PC-3 (cell line): ENCODE results near the gene MAST4. TPM values are rescaled to one million over a fixed set of nuclear protein-coding genes. Genes with fewer than 3 reads are reported as not detected.

Experiments
- ATAC-seq: fragments of 200-7000 bp; cut with Tn5 transposase; 2 replicates; pipeline ENCODE4 v1.9.1; 2020; ENCODE audit warnings: mild to moderate bottlenecking, moderate library complexity
- BruUV-seq: library from RNA; stranded (reverse); fragments of 400-500 nt; replicated peaks from 2 replicates; lab custom pipeline; 2021; lab: Mats Ljungman, UMichigan
- CTCF ChIA-PET: fragments of 300-600 bp; sonication (Branson Sonifier 250); formaldehyde crosslinking; loops from one replicate; lab custom pipeline; 2022; ENCODE audit warnings: antibody characterized with exemption; lab: Charles Lee
- POLR2A ChIA-PET: fragments of 300-600 bp; sonication (Branson Sonifier 250); formaldehyde crosslinking; loops from one replicate; lab custom pipeline; 2022; ENCODE audit warnings: antibody characterized with exemption; ENCODE audit not compliant: unreplicated experiment; lab: Charles Lee
- DNase-seq: peaks from one replicate; pipeline ENCODE4 v3.0.0-alpha.2; 2015
- H2AFZ ChIP-seq: fragments of 300-600 bp; sonication (generic); 2 replicates; pipeline ENCODE4 v1.6.0; 2016; ENCODE audit warnings: antibody characterized with exemption, low read length
- H3F3A ChIP-seq: fragments of 300-600 bp; sonication (generic); one replicate; pipeline ENCODE4 v1.6.0; 2017; ENCODE audit warnings: antibody characterized with exemption, low read length, control low read depth, mild to moderate bottlenecking; ENCODE audit not compliant: unreplicated experiment
- H3K27ac ChIP-seq: fragments of 300-600 bp; sonication (generic); 2 replicates; pipeline ENCODE4 v1.5.1; 2016; ENCODE audit warnings: mild to moderate bottlenecking, low read length
- H3K27me3 ChIP-seq: fragments of 300-600 bp; sonication (generic); 2 replicates; pipeline ENCODE4 v1.6.1; 2016; ENCODE audit warnings: low read length, mixed read lengths
- H3K36me3 ChIP-seq: fragments of 300-600 bp; sonication (generic); 2 replicates; pipeline ENCODE4 v1.6.1; 2016; ENCODE audit warnings: low read depth, mixed run types, low read length, mixed read lengths
- H3K4me1 ChIP-seq: fragments of 300-600 bp; sonication (generic); 2 replicates; pipeline ENCODE4 v1.5.1; 2016; ENCODE audit warnings: low read length; ENCODE audit not compliant: insufficient read depth
- H3K4me2 ChIP-seq: fragments of 300-600 bp; sonication (generic); 2 replicates; pipeline ENCODE4 v1.6.0; 2016; ENCODE audit warnings: low read length
- H3K4me3 ChIP-seq: fragments of 300-600 bp; sonication (generic); 2 replicates; pipeline ENCODE4 v1.5.1; 2016; ENCODE audit warnings: mild to moderate bottlenecking, low read length, mixed read lengths
- H3K79me2 ChIP-seq: fragments of 300-600 bp; sonication (generic); 2 replicates; pipeline ENCODE4 v1.6.1; 2017; ENCODE audit warnings: low read length, mixed read lengths
- H3K9ac ChIP-seq: fragments of 300-600 bp; sonication (generic); 2 replicates; pipeline ENCODE4 v1.6.0; 2016; ENCODE audit warnings: mild to moderate bottlenecking, low read length
- H3K9me2 ChIP-seq: fragments of 300-600 bp; sonication (generic); replicated peaks from 2 replicates; pipeline ENCODE4 v1.6.1; 2016; ENCODE audit warnings: mixed run types, low read length, mixed read lengths
- H3K9me3 ChIP-seq: fragments of 300-600 bp; sonication (generic); 2 replicates; pipeline ENCODE4 v1.6.1; 2016; ENCODE audit warnings: low read length, mixed read lengths
- H4K20me1 ChIP-seq: fragments of 300-600 bp; sonication (generic); 2 replicates; pipeline ENCODE4 v1.6.1; 2016; ENCODE audit warnings: low read length, mixed read lengths
- CTCF ChIP-seq: fragments of 300-600 bp; sonication (generic); conservative IDR thresholded peaks from 2 replicates; pipeline ENCODE4 v1.5.1; 2017; ENCODE audit warnings: antibody characterized with exemption, low read depth, mild to moderate bottlenecking, low read length
- EZH2 ChIP-seq: fragments of 300-600 bp; sonication (generic); IDR thresholded peaks from one replicate; pipeline ENCODE4 v1.6.1; 2017; ENCODE audit warnings: antibody characterized with exemption, mild to moderate bottlenecking, low read length; ENCODE audit not compliant: unreplicated experiment
- EZH2phosphoT487 ChIP-seq: fragments of 300-600 bp; sonication (generic); IDR thresholded peaks from 2 replicates; pipeline ENCODE4 v1.6.1; 2018; ENCODE audit warnings: mild to moderate bottlenecking, antibody characterized with exemption, low read length, borderline replicate concordance
- intact Hi-C: fragments of 100-400 bp; cut with micrococcal nuclease; formaldehyde crosslinking; loops from 2 replicates; pipeline ENCODE4 v1.9.0; 2023
- total RNA-seq: library from RNA; depleted of rRNA; stranded (reverse); fragments of >200 nt; gene quantifications from 2 replicates; pipeline ENCODE4 v1.2.3, GENCODE V29; 2014

Gene MAST4
- total RNA-seq, 1 experiment from 2014 or later = 7.9 TPM

- H3K27me3 ChIP-seq = no peaks in the 10 kb centered on the region
- TF ChIP-seq EZH2 (no peak), CTCF (no peak), EZH2phosphoT487 (no peak)
- no peaks in the 10 kb centered on the region for H3K36me3 ChIP-seq
- H3F3A ChIP-seq = no peaks in the 10 kb centered on the region
- peaks cover 7% of the 10 kb centered on the region; the same call in 1 of the 2 replicates for H3K4me1 ChIP-seq
- no peak overlapping the region for H3K27ac ChIP-seq
- no peak overlapping the region for H3K4me3 ChIP-seq
- ChIA-PET POLR2A (no interaction called here), CTCF (no interaction called here)
- ATAC-seq (no peak), DNase-seq (no peak)
- H3K9me3 ChIP-seq = no peaks in the 10 kb centered on the region
- H3K9ac ChIP-seq = no peak overlapping the region
- no peak overlapping the region for H3K4me2 ChIP-seq
- BruUV-seq = no TSS peak
- no peaks in the 10 kb centered on the region for H3K79me2 ChIP-seq
- H4K20me1 ChIP-seq = no peaks in the 10 kb centered on the region
- H3K9me2 ChIP-seq = no peaks in the 10 kb centered on the region
- intact Hi-C loops = no loop called here
- no peak overlapping the region for H2AFZ ChIP-seq
These were observed 230.1 kb downstream of the MAST4 start for GRCh38 chr5:66826263-66826662.

GRCh38 chr5:66826696-66827095 lies 230.5 kb downstream of the MAST4 start:
- H4K20me1 ChIP-seq = no peaks in the 10 kb centered on the region
- H3K27me3 ChIP-seq = no peaks in the 10 kb centered on the region
- TF ChIP-seq CTCF (no peak), EZH2 (no peak), EZH2phosphoT487 (no peak)
- H2AFZ ChIP-seq = no peak overlapping the region
- no peak overlapping the region for H3K4me3 ChIP-seq
- no peak overlapping the region for H3K9ac ChIP-seq
- no peak for DNase-seq
- no peak overlapping the region for H3K4me2 ChIP-seq
- ChIA-PET CTCF (no interaction called here), POLR2A (no interaction called here)
- no TSS peak for BruUV-seq
- no peaks in the 10 kb centered on the region for H3K9me2 ChIP-seq
- intact Hi-C loops = no loop called here
- no peaks in the 10 kb centered on the region for H3K79me2 ChIP-seq
- no peaks in the 10 kb centered on the region for H3K36me3 ChIP-seq
- H3K4me1 ChIP-seq = peaks cover 7% of the 10 kb centered on the region; the same call in 1 of the 2 replicates
- H3F3A ChIP-seq = no peaks in the 10 kb centered on the region
- no peaks in the 10 kb centered on the region for H3K9me3 ChIP-seq
- no peak for ATAC-seq
- H3K27ac ChIP-seq = no peak overlapping the region

GRCh38 chr5:66828046-66828547 lies 231.9 kb downstream of the MAST4 start:
- POLR2A ChIA-PET = interaction anchor here (0.5 kb wide), 1 partner anchor 131 kb away, joined by 3 read pairs; no protein-coding TSS in a partner anchor
- Histone ChIP-seq H3K9ac (no peak overlapping the region), H3K36me3 (no peaks in the 10 kb centered on the region), H3K27ac (no peak overlapping the region), H3K4me1 (peaks cover 7% of the 10 kb centered on the region; the same call in 1 of the 2 replicates), H2AFZ (no peak overlapping the region), H3K9me3 (no peaks in the 10 kb centered on the region), H3K9me2 (no peaks in the 10 kb centered on the region), H3K4me3 (peak overlapping the region; percentile 65; the same call in 1 of the 2 replicates), H3K4me2 (peak overlapping the region; percentile 80; the same call in 1 of the 2 replicates), H4K20me1 (no peaks in the 10 kb centered on the region), H3K79me2 (no peaks in the 10 kb centered on the region), H3F3A (no peaks in the 10 kb centered on the region), H3K27me3 (no peaks in the 10 kb centered on the region)
- CTCF ChIA-PET = no interaction called here
- TF ChIP-seq CTCF (no peak), EZH2 (no peak), EZH2phosphoT487 (no peak)
- ATAC-seq (no peak), DNase-seq (no peak)
- intact Hi-C loops = no loop called here
- BruUV-seq = no TSS peak
